Brain microvascular endothelial cell (primary cell): ENCODE results near the gene AGBL4.

Source experiments
- DNase-seq: peaks from one replicate; pipeline ENCODE4 v3.0.0-alpha.2; 2020
- H3K27ac ChIP-seq: fragments of 250-450 bp; sonication (Bioruptor Pico); 2 replicates; pipeline ENCODE4 v1.5.1; 2020; ENCODE audit warnings: mild to moderate bottlenecking, moderate library complexity
- H3K27me3 ChIP-seq: fragments of 250-450 bp; sonication (Bioruptor Pico); replicated peaks from 2 replicates; pipeline ENCODE4 v1.5.1; 2020; ENCODE audit warnings: mild to moderate bottlenecking
- H3K36me3 ChIP-seq: fragments of 250-450 bp; sonication (Bioruptor Pico); replicated peaks from 2 replicates; pipeline ENCODE4 v1.5.1; 2020; ENCODE audit warnings: mild to moderate bottlenecking
- H3K4me3 ChIP-seq: 2 replicates; pipeline ENCODE4 v1.5.1; 2011; ENCODE audit warnings: low read depth, mild to moderate bottlenecking, control low read depth, low read length, moderate library complexity
- CTCF ChIP-seq: IDR thresholded peaks from 2 replicates; pipeline ENCODE4 v1.5.1; 2011; ENCODE audit warnings: low read depth, mild to moderate bottlenecking, moderate library complexity, low read length, control low read depth, inconsistent platforms; ENCODE audit errors: missing control alignments
- in situ Hi-C: cut with HindIII; loops from 2 replicates; pipeline ENCODE4 v1.10.0; 2017; ENCODE audit warnings: low sequenced_read_pairs, low pct_ligation_motif_present

AGBL4 gene

DNA sequence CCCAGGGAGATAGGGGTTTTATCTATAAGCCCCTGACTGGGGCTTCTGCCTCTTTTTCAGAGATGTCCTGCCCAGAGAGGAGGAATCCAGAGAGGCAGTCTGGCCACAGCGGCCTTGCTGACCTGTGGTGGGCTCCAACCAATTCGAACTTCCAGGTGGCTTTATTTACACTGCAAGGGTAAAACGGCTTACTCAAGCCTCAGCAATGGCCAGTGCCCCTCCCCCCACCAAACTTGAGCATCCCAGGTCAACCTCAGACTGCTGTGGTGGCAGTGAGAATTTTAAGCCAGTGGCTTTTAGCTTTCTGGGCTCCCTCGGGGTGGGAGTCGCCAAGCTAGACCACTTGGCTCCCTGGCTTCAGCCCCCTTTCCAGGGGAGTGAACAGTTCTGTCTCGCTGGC lies 863.1 kb downstream of the AGBL4 start:
- no peak overlapping the region for H3K27ac ChIP-seq
- no peak for TF ChIP-seq CTCF
- in situ Hi-C loops = no loop called here

GRCh38 chr1:49136738-49137251 lies 887.0 kb downstream of the AGBL4 start:
- Histone ChIP-seq H3K4me3 (no peak overlapping the region), H3K27ac (no peak overlapping the region), H3K36me3 (no peaks in the 10 kb centered on the region), H3K27me3 (no peaks in the 10 kb centered on the region)
- in situ Hi-C loops = no loop called here
- TF ChIP-seq CTCF = no peak
- DNase-seq = no peak

More for the DNA sequence above, 863.1 kb downstream of the AGBL4 start:
- no peaks in the 10 kb centered on the region for H3K36me3 ChIP-seq
- no peak overlapping the region for H3K4me3 ChIP-seq
- no peaks in the 10 kb centered on the region for H3K27me3 ChIP-seq
- DNase-seq = no peak

DNA sequence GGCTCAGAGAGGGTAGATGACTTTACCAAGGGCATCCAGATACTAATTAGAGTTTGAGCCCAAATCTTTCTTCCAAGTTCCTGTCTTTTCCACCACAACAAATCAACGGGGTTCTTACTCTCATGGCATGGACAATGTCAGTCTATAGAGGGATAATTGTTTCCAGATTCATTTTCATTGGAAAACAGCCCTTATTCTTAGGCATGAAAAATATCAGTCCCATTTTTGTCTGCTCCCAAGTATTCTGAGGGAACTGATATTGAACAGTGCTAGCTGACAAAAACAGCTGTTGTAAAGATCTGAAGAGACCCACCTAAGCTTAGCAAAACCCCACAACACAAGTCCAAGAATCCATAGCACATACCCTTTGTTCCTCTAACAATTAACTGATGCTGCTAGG lies 898.0 kb downstream of the AGBL4 start:
- TF ChIP-seq CTCF = no peak

DNA sequence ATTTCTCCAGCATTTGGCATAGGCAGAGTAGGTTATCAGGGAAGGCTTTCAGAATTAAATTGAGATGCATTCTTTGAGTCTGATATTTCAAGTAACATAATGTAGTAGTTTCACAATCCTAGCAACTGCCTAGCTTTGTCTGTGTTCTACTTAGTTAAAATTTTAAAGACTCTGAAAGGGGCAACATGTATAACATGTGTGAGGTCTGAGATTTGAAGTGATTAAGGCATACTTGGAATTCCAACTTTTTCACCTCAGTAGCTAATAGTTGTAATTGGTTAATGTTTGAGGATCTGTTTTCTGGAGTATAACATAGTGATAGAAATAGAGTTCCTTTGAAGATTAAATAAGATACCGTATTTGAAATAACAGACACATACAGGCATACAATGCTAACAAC lies 911.8 kb downstream of the AGBL4 start:
- no peak for DNase-seq
- TF ChIP-seq CTCF = no peak
- Histone ChIP-seq H3K27ac (no peak overlapping the region), H3K4me3 (no peak overlapping the region), H3K27me3 (no peaks in the 10 kb centered on the region), H3K36me3 (no peaks in the 10 kb centered on the region)
- in situ Hi-C loops = no loop called here

More for the DNA sequence above, 898.0 kb downstream of the AGBL4 start:
- H3K27ac ChIP-seq = no peak overlapping the region
- H3K4me3 ChIP-seq = no peak overlapping the region
- DNase-seq = no peak
- H3K36me3 ChIP-seq = no peaks in the 10 kb centered on the region
- H3K27me3 ChIP-seq = no peaks in the 10 kb centered on the region
- in situ Hi-C loops = no loop called here

GRCh38 chr1:49106445-49106844 lies 917.3 kb downstream of the AGBL4 start:
- Histone ChIP-seq H3K4me3 (no peak overlapping the region), H3K36me3 (no peaks in the 10 kb centered on the region), H3K27me3 (no peaks in the 10 kb centered on the region), H3K27ac (no peak overlapping the region)
- DNase-seq = no peak
- no peak for TF ChIP-seq CTCF
- in situ Hi-C loops = no loop called here

GRCh38 chr1:49104575-49104974 lies 919.2 kb downstream of the AGBL4 start:
- Histone ChIP-seq H3K4me3 (no peak overlapping the region), H3K36me3 (no peaks in the 10 kb centered on the region), H3K27ac (no peak overlapping the region), H3K27me3 (no peaks in the 10 kb centered on the region)
- DNase-seq = no peak
- in situ Hi-C loops = no loop called here
- TF ChIP-seq CTCF = peak; percentile 35
